HepG2 (cell line): ENCODE results near the gene PAFAH1B2. TPM values are rescaled to one million over a fixed set of nuclear protein-coding genes. Genes with fewer than 3 reads are reported as not detected.

Experiments used
- ATAC-seq: fragments of 200-7000 bp; cut with Tn5 transposase; 3 replicates; pipeline ENCODE4 v1.9.1; 2020; ENCODE audit warnings: mild to moderate bottlenecking, moderate library complexity
- BruUV-seq: library from RNA; stranded (reverse); fragments of 400-500 nt; replicated peaks from 2 replicates; lab custom pipeline; 2021; lab: Mats Ljungman, UMichigan
- CTCF ChIA-PET: fragments of 300-600 bp; formaldehyde crosslinking; extraction: SDS; loops from one replicate; lab custom pipeline; 2021; ENCODE audit warnings: low total read pairs, inconsistent platforms, low intra/inter-chr PET ratio; lab: Yijun Ruan, JAX
- POLR2A ChIA-PET: fragments of 350-600 bp; sonication (Branson Sonifier 250); formaldehyde crosslinking; loops from one replicate; lab custom pipeline; 2020; ENCODE audit warnings: antibody characterized with exemption, inconsistent platforms; lab: Yijun Ruan, JAX
- DNase-seq: peaks from one replicate; pipeline ENCODE4 v3.0.0-alpha.2; 2015; ENCODE audit warnings: low spot score
- FAIRE-seq: peaks from 3 replicates; lab custom pipeline; 2011; peaks lifted over from hg19 to GRCh38; lab: Jason Lieb, UNC
- H2AFZ ChIP-seq: one replicate; pipeline ENCODE4 v1.6.1; 2011; ENCODE audit warnings: low read length, inconsistent platforms
- H3K27ac ChIP-seq: fragments of 300-600 bp; 3 replicates; pipeline ENCODE4 v1.8.0; 2011; ENCODE audit warnings: mixed run types, mild to moderate bottlenecking, mixed read lengths, low read length, inconsistent platforms; ENCODE audit not compliant: insufficient read depth; ENCODE audit errors: extremely low read length
- H3K27me3 ChIP-seq, 2 experiments: fragments of 200-600 bp in 1 of 2; 2 replicates in 1 of 2; 3 replicates in 1 of 2; pipeline versions ENCODE4 v1.6.0 to v1.8.0; 2011; ENCODE audit warnings: low read length in 2 of 2, mild to moderate bottlenecking in 2 of 2, moderate library complexity in 2 of 2, inconsistent platforms in 1 of 2; ENCODE audit not compliant: insufficient read depth in 2 of 2, control insufficient read depth in 1 of 2
- H3K36me3 ChIP-seq, 2 experiments: fragments of 200-600 bp in 1 of 2; replicated peaks in 1 of 2; 2 replicates in 1 of 2; 3 replicates in 1 of 2; pipeline versions ENCODE4 v1.5.1 to v1.8.0; 2011; ENCODE audit warnings: low read length in 2 of 2, inconsistent platforms in 1 of 2; ENCODE audit not compliant: insufficient read depth in 2 of 2, control insufficient read depth in 1 of 2
- H3K4me1 ChIP-seq: 2 replicates; pipeline ENCODE4 v1.5.1; 2012; ENCODE audit warnings: low read length, inconsistent platforms; ENCODE audit not compliant: insufficient read depth
- H3K4me2 ChIP-seq: 2 replicates; pipeline ENCODE4 v1.6.0; 2011; ENCODE audit warnings: low read depth, low read length, inconsistent platforms
- H3K4me3 ChIP-seq, 3 experiments: fragments of 200-600 bp in 1 of 3; sonication (generic), shearing (Covaris generic) in 1 of 3; replicated peaks in 1 of 3; 2 replicates each; pipeline ENCODE4 v1.5.1; 2011 to 2016; ENCODE audit warnings: low read length in 3 of 3, inconsistent platforms in 2 of 3, low read depth in 2 of 3, mild to moderate bottlenecking in 2 of 3, control low read depth in 1 of 3, mixed read lengths in 1 of 3; ENCODE audit not compliant: insufficient read depth in 1 of 3
- H3K79me2 ChIP-seq: one replicate; pipeline ENCODE4 v1.6.1; 2011; ENCODE audit warnings: low read length, inconsistent platforms; ENCODE audit not compliant: insufficient read depth
- H3K9ac ChIP-seq: 2 replicates; pipeline ENCODE4 v1.6.0; 2011; ENCODE audit warnings: mild to moderate bottlenecking, low read depth, low read length, inconsistent platforms; ENCODE audit not compliant: insufficient read depth
- H3K9me3 ChIP-seq: 2 replicates; pipeline ENCODE4 v1.5.1; 2012; ENCODE audit warnings: mild to moderate bottlenecking, low read length
- H4K20me1 ChIP-seq: 2 replicates; pipeline ENCODE4 v1.6.0; 2011; ENCODE audit warnings: inconsistent platforms, mild to moderate bottlenecking, low read length, moderate library complexity; ENCODE audit not compliant: insufficient read depth
- ARNT ChIP-seq: fragments of 450-650 bp; IDR thresholded peaks from 2 replicates; pipeline ENCODE4 v1.6.1; 2017
- ASH2L ChIP-seq: fragments of 300-600, 200-600 bp; sonication (generic); IDR thresholded peaks from 2 replicates; pipeline ENCODE4 v1.7.0; 2017; ENCODE audit warnings: low read depth, mild to moderate bottlenecking, moderate library complexity, mixed read lengths, low read length; ENCODE audit not compliant: insufficient read length
- FOSL2 ChIP-seq: sonication (generic); formaldehyde crosslinking; IDR thresholded peaks from 2 replicates; pipeline ENCODE4 v1.4.0; 2020; ENCODE audit warnings: missing genetic modification reagents
- HMG20B ChIP-seq: conservative IDR thresholded peaks from 2 replicates; pipeline ENCODE4 v1.6.1; 2016; ENCODE audit warnings: missing genetic modification reagents, missing compliant biosample characterization
- KLF16 ChIP-seq, 2 experiments: sonication (generic) in 1 of 2; formaldehyde crosslinking in 1 of 2; IDR thresholded peaks; 2 replicates each; pipeline versions ENCODE4 v1.6.1 to v1.8.0; 2016 to 2023; ENCODE audit warnings: missing genetic modification reagents in 2 of 2, missing compliant biosample characterization in 1 of 2
- MAF1 ChIP-seq: sonication (generic); formaldehyde crosslinking; IDR thresholded peaks from 2 replicates; pipeline ENCODE4 v1.5.0; 2020; ENCODE audit warnings: missing genetic modification reagents, borderline replicate concordance
- NONO ChIP-seq, 2 experiments: fragments of 450-650 bp in 1 of 2; sonication (generic) in 1 of 2; formaldehyde crosslinking in 1 of 2; IDR thresholded peaks in 1 of 2; conservative IDR thresholded peaks in 1 of 2; 2 replicates each; pipeline versions ENCODE4 v1.6.1 to v1.8.0; 2017 to 2022; ENCODE audit warnings: mild to moderate bottlenecking in 1 of 2, missing genetic modification reagents in 1 of 2, moderate library complexity in 1 of 2
- PRPF4 ChIP-seq: fragments of 200-400 bp; formaldehyde crosslinking; IDR thresholded peaks from 2 replicates; pipeline ENCODE4 v1.6.1; 2016; ENCODE audit warnings: low read length, low read depth; ENCODE audit not compliant: poor library complexity, severe bottlenecking
- SKI ChIP-seq: fragments of 450-650 bp; IDR thresholded peaks from one replicate; pipeline ENCODE4 v1.6.1; 2018; ENCODE audit warnings: mild to moderate bottlenecking; ENCODE audit not compliant: partially characterized antibody
- ZFP37 ChIP-seq: sonication (generic); formaldehyde crosslinking; IDR thresholded peaks from 2 replicates; pipeline ENCODE4 v1.4.0; 2020; ENCODE audit warnings: missing genetic modification reagents, borderline replicate concordance
- ZMYM4 ChIP-seq: sonication (generic); formaldehyde crosslinking; IDR thresholded peaks from 2 replicates; pipeline ENCODE4 v1.8.1; 2023; ENCODE audit warnings: mild to moderate bottlenecking, missing genetic modification reagents
- ZNF343 ChIP-seq: sonication (generic); formaldehyde crosslinking; IDR thresholded peaks from 2 replicates; pipeline ENCODE4 v1.4.0; 2020; ENCODE audit warnings: mild to moderate bottlenecking, missing genetic modification reagents
- ZNF496 ChIP-seq: sonication (generic); formaldehyde crosslinking; IDR thresholded peaks from 2 replicates; pipeline ENCODE4 v1.8.1; 2023; ENCODE audit warnings: mild to moderate bottlenecking, moderate library complexity, missing genetic modification reagents; ENCODE audit not compliant: insufficient replicate concordance
- ZNF670 ChIP-seq: sonication (generic); formaldehyde crosslinking; IDR thresholded peaks from 2 replicates; pipeline ENCODE4 v1.8.0; 2022; ENCODE audit warnings: mild to moderate bottlenecking, missing genetic modification reagents, borderline replicate concordance
- WGBS: methylation state at CpG from one replicate; pipeline ENCODE4 v1.1.6; 2017; ENCODE audit warnings: low lambda C conversion rate; 5-methylcytosine and 5-hydroxymethylcytosine counted together
- in situ Hi-C: cut with HindIII; loops from 2 replicates; pipeline ENCODE4 v1.10.0; 2017; ENCODE audit warnings: low pct_unique_long_range_greater_than_20kb; ENCODE audit not compliant: extremely low pct_ligation_motif_present
- intact Hi-C: fragments of 100-400 bp; cut with micrococcal nuclease; formaldehyde crosslinking; loops from one replicate; pipeline ENCODE4 v1.10.0; 2022; ENCODE audit not compliant: unreplicated experiment
- polyA plus RNA-seq, 8 experiments: library from polyadenylated mRNA; depleted of rRNA in 3 of 8; stranded (reverse) in 7 of 8; unstranded in 1 of 8; fragments of >200 nt; fragmentation: Illumina TruSeq in 4 of 8; extraction: Trizol in 4 of 8; gene quantifications; 2 replicates each; pipeline versions ENCODE4 v1.2.1 to v1.2.3, GENCODE V29; 2011 to 2016; ENCODE audit warnings: low read depth in 4 of 8, missing spikeins in 1 of 8, mixed read lengths in 1 of 8; ENCODE audit not compliant: insufficient read depth in 1 of 8
- total RNA-seq, 5 experiments: library from RNA; depleted of rRNA; stranded (reverse); fragments of >200 nt; fragmentation: Illumina TruSeq; extraction: Trizol; gene quantifications; 2 replicates each; pipeline ENCODE4 v1.2.3, GENCODE V29; 2016; ENCODE audit warnings: low read depth in 1 of 5
- TF ChIP-seq, protein P1 (sequence below), 2 experiments: fragments of 450-650 bp in 1 of 2; sonication (generic) in 1 of 2; formaldehyde crosslinking; IDR thresholded peaks; 2 replicates each; pipeline versions ENCODE4 v1.5.0 to v1.8.0; 2020 to 2022; ENCODE audit warnings: mild to moderate bottlenecking in 1 of 2, missing genetic modification reagents in 1 of 2
- TF ChIP-seq, protein P2 (sequence below): sonication (generic); formaldehyde crosslinking; conservative IDR thresholded peaks from 2 replicates; pipeline ENCODE4 v1.8.0; 2022; ENCODE audit warnings: missing genetic modification reagents

The PAFAH1B2 gene
- total and polyA plus RNA-seq, 2 of the 13 experiments (the other 11 are each of a cell fraction or from before 2014, with no cell fraction given), result 28.8 to 104 TPM

DNA sequence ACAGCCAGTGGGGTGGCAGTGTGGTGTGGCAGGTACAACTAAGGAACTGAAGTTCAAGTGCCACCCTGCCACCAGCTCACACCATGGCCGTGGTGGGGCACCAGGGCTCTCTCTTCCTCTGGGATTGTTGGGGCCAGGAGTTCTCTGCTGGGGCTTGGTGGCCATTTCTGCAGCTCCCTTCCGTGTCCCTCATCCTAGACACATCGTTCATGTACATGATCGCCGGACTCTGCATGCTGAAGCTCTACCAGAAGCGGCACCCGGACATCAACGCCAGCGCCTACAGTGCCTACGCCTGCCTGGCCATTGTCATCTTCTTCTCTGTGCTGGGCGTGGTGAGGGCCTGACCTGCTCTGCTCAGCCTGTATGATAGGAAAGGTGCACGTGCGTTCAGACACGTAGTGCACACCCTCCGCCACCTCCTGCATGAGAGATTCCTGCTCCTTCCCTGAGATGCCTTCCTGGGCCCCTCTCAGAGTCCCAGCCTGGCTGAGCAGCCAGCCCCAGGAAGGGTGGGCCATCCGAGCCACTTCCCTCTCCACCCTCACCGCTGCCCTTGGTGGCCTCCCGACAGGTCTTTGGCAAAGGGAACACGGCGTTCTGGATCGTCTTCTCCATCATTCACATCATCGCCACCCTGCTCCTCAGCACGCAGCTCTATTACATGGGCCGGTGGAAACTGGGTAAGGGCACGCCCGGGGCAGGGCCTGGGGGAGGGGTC, 47.8 kb downstream of the PAFAH1B2 start (continued):
- TF ChIP-seq, protein P1, sequence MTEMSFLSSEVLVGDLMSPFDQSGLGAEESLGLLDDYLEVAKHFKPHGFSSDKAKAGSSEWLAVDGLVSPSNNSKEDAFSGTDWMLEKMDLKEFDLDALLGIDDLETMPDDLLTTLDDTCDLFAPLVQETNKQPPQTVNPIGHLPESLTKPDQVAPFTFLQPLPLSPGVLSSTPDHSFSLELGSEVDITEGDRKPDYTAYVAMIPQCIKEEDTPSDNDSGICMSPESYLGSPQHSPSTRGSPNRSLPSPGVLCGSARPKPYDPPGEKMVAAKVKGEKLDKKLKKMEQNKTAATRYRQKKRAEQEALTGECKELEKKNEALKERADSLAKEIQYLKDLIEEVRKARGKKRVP (CRISPR knock-in tag; IDR thresholded peaks at IDR 0.05), result no peak

DNA sequence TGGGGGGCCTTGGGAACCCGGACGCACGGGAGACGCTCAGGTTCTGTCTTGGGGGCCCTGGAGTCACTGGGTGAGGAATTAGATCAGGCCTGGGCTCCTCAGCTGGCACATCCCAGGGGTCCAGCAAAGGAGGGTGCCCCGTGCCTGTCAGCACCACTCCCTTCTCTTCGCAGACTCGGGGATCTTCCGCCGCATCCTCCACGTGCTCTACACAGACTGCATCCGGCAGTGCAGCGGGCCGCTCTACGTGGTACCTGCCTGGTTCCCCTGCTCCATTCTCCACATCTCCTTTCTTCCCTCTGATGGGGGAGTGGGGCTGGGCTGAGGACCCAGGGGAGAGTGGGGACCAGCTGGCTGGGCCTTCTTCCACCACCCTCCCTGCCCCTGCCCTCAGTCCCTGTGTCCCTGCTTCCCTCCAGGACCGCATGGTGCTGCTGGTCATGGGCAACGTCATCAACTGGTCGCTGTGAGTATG, 48.4 kb downstream of the PAFAH1B2 start:
- Histone ChIP-seq H3K27me3 (no peaks in the 10 kb centered on the region), H4K20me1 (no peaks in the 10 kb centered on the region), H3K27ac (no peak overlapping the region), H3K9me3 (no peaks in the 10 kb centered on the region), H3K4me1 (peaks cover 7% of the 10 kb centered on the region), H3K4me2 (no peak overlapping the region), H3K4me3 (no peak overlapping the region), H3K9ac (no peak overlapping the region), H3K36me3 (peaks cover 8 to 18% of the 10 kb centered on the region in 2 experiments; a peak in 3 of 5 replicates)
- BruUV-seq, result no TSS peak
- no peak for ATAC-seq
- in situ Hi-C loops, result no loop called here
- no peak for FAIRE-seq
- DNase-seq, result no peak
- 96% methylated on average over 16 of the region's 17 CpGs for WGBS
- CTCF ChIA-PET, result no interaction called here
- POLR2A ChIA-PET, result no interaction called here
- TF ChIP-seq FOSL2 (CRISPR knock-in tag) (no peak), ARNT (no peak), SKI (no peak), HMG20B (CRISPR knock-in tag) (no peak), ZNF670 (no peak), NONO (IDR thresholded peaks at IDR 0.05) (no peak), NONO (CRISPR knock-in tag; conservative IDR thresholded peaks at IDR 0.05) (no peak), KLF16 (CRISPR knock-in tag; IDR thresholded peaks at IDR 0.05) (no peak), MAF1 (no peak), ZNF496 (CRISPR knock-in tag) (no peak), ZMYM4 (CRISPR knock-in tag) (no peak), PRPF4 (no peak), ZNF343 (CRISPR knock-in tag) (no peak), ZFP37 (CRISPR knock-in tag) (no peak), ASH2L (no peak)
- TF ChIP-seq, protein P2, sequence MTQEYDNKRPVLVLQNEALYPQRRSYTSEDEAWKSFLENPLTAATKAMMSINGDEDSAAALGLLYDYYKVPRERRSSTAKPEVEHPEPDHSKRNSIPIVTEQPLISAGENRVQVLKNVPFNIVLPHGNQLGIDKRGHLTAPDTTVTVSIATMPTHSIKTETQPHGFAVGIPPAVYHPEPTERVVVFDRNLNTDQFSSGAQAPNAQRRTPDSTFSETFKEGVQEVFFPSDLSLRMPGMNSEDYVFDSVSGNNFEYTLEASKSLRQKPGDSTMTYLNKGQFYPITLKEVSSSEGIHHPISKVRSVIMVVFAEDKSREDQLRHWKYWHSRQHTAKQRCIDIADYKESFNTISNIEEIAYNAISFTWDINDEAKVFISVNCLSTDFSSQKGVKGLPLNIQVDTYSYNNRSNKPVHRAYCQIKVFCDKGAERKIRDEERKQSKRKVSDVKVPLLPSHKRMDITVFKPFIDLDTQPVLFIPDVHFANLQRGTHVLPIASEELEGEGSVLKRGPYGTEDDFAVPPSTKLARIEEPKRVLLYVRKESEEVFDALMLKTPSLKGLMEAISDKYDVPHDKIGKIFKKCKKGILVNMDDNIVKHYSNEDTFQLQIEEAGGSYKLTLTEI (CRISPR knock-in tag), result no peak
- TF ChIP-seq, all 625 proteins: peak for 0
- intact Hi-C loops, result no loop called here
- Histone ChIP-seq H2AFZ (no peak overlapping the region), H3K79me2 (no peaks in the 10 kb centered on the region)
